ENCODE measurements around the gene TRIP10.
"Not testable (repeated sequence)": the region's sequence is repeated elsewhere in the genome, so short reads cannot be mapped to it uniquely, and the experiment has no call there.

The TRIP10 gene

GRCh38 chr19:6743714-6744380 lies 4.4 kb downstream of the TRIP10 start:
- DNase-seq (ENCODE audit: low read depth): no peak

- peak; percentile 63 for DNase-seq (ENCODE audit: low read depth)
Measured at GRCh38 chr19:6744381-6745301, 5.2 kb downstream of the TRIP10 start.

- DNase-seq (ENCODE audit: low read depth): no peak
Measured at GRCh38 chr19:6745965-6746364, 6.5 kb downstream of the TRIP10 start.

GRCh38 chr19:6748543-6748942 lies 9.1 kb downstream of the TRIP10 start:
- not testable (repeated sequence) for DNase-seq (ENCODE audit: low read depth)

- no peak for DNase-seq (ENCODE audit: low read depth)
Measured at GRCh38 chr19:6750062-6750461, 10.6 kb downstream of the TRIP10 start.

- no peak for DNase-seq (ENCODE audit: low read depth)
Measured at GRCh38 chr19:6751189-6751588, 11.7 kb downstream of the TRIP10 start.

GRCh38 chr19:6752256-6753177 lies 13.0 kb downstream of the TRIP10 start:
- no peak for DNase-seq (ENCODE audit: low read depth)

GRCh38 chr19:6753178-6754031 lies 13.9 kb downstream of the TRIP10 start:
- DNase-seq (ENCODE audit: low read depth): no peak

- no peak for DNase-seq (ENCODE audit: low read depth)
Measured at GRCh38 chr19:6754136-6754535, 14.7 kb downstream of the TRIP10 start.

- DNase-seq (ENCODE audit: low read depth): no peak
Measured at GRCh38 chr19:6754653-6755463, 15.4 kb downstream of the TRIP10 start.

- DNase-seq (ENCODE audit: low read depth): no peak
Measured at GRCh38 chr19:6760606-6761005, 21.1 kb downstream of the TRIP10 start.

GRCh38 chr19:6761053-6761676 lies 21.7 kb downstream of the TRIP10 start:
- DNase-seq (ENCODE audit: low read depth): no peak

- DNase-seq (ENCODE audit: low read depth): not testable (repeated sequence)
Measured at GRCh38 chr19:6762253-6762797, 22.8 kb downstream of the TRIP10 start.

- no peak for DNase-seq (ENCODE audit: low read depth)
Measured at GRCh38 chr19:6765738-6766356, 26.4 kb downstream of the TRIP10 start.

GRCh38 chr19:6766357-6767080 lies 27.0 kb downstream of the TRIP10 start:
- DNase-seq (ENCODE audit: low read depth): no peak

- DNase-seq (ENCODE audit: low read depth): no peak
Measured at GRCh38 chr19:6767081-6767356, 27.5 kb downstream of the TRIP10 start.

GRCh38 chr19:6767357-6768235 lies 28.1 kb downstream of the TRIP10 start, which contains the start of gene SH2D3A:
Gene SH2D3A (minus strand): TSS chr19:6767435. CDS start chr19:6763748, 3,687 bp downstream.
- DNase-seq (ENCODE audit: low read depth): no peak

Measured in non-pigmented ciliary epithelial cell (primary cell).